Osteoblast (primary cell): Measurements from ENCODE around the gene RTP3. TPM values are rescaled to one million over a fixed set of nuclear protein-coding genes. Genes with fewer than 3 reads are reported as not detected.

ENCODE experiments used
- DNase-seq: peaks from one replicate; pipeline ENCODE4 v3.0.0; 2011; ENCODE audit warnings: low spot score, mixed read lengths; ENCODE audit not compliant: insufficient read length; ENCODE audit errors: missing footprints
- H2AFZ ChIP-seq: 2 replicates; pipeline ENCODE4 v1.6.0; 2011; ENCODE audit warnings: mild to moderate bottlenecking, low read length
- H3K27ac ChIP-seq: 2 replicates; pipeline ENCODE4 v1.5.1; 2011; ENCODE audit warnings: mild to moderate bottlenecking, low read depth, low read length, moderate library complexity
- H3K27me3 ChIP-seq: 2 replicates; pipeline ENCODE4 v1.6.0; 2012; ENCODE audit warnings: mild to moderate bottlenecking, control low read depth, inconsistent platforms, low read length, moderate library complexity; ENCODE audit not compliant: insufficient read depth
- H3K36me3 ChIP-seq: 2 replicates; pipeline ENCODE4 v1.5.1; 2011; ENCODE audit warnings: mild to moderate bottlenecking, low read length, control low read depth, moderate library complexity; ENCODE audit not compliant: insufficient read depth
- H3K4me1 ChIP-seq: 2 replicates; pipeline ENCODE4 v1.5.1; 2011; ENCODE audit warnings: mild to moderate bottlenecking, low read length, control low read depth, moderate library complexity; ENCODE audit not compliant: insufficient read depth
- H3K4me2 ChIP-seq: 2 replicates; pipeline ENCODE4 v1.6.0; 2011; ENCODE audit warnings: mild to moderate bottlenecking, low read length; ENCODE audit not compliant: insufficient read depth
- H3K4me3 ChIP-seq: fragments of 200-600 bp; sonication (generic); 3 replicates; pipeline ENCODE4 v1.5.1; 2012; ENCODE audit warnings: mild to moderate bottlenecking, low read length, inconsistent platforms; ENCODE audit not compliant: insufficient read depth
- H3K79me2 ChIP-seq: 2 replicates; pipeline ENCODE4 v1.6.0; 2012; ENCODE audit warnings: mild to moderate bottlenecking, low read length, control low read depth, inconsistent platforms; ENCODE audit not compliant: insufficient read depth
- H3K9me3 ChIP-seq: 2 replicates; pipeline ENCODE4 v1.5.1; 2011; ENCODE audit warnings: low read depth, low read length, control low read depth
- H4K20me1 ChIP-seq: 2 replicates; pipeline ENCODE4 v1.6.0; 2012; ENCODE audit warnings: mild to moderate bottlenecking, low read length, control low read depth; ENCODE audit not compliant: insufficient read depth
- CTCF ChIP-seq: IDR thresholded peaks from 2 replicates; pipeline ENCODE4 v1.5.1; 2011; ENCODE audit warnings: mild to moderate bottlenecking, low read depth, low read length, moderate library complexity; ENCODE audit errors: extremely low read depth
- total RNA-seq: library from RNA; depleted of rRNA; stranded (reverse); fragments of >200 nt; gene quantifications from 2 replicates; pipeline ENCODE4 v1.2.3, GENCODE V29; 2012

RTP3 gene
- total RNA-seq, 1 donor: not detected

- H3K4me3 ChIP-seq: no peak overlapping the region
- no peak overlapping the region for H3K27ac ChIP-seq
- H3K9me3 ChIP-seq: no peaks in the 10 kb centered on the region
- H3K36me3 ChIP-seq: no peaks in the 10 kb centered on the region
- DNase-seq: no peak
- peaks cover 24% of the 10 kb centered on the region for H3K27me3 ChIP-seq
- no peaks in the 10 kb centered on the region for H3K4me1 ChIP-seq
- no peaks in the 10 kb centered on the region for H3K79me2 ChIP-seq
- H3K4me2 ChIP-seq: no peak overlapping the region
- TF ChIP-seq CTCF: no peak
- no peaks in the 10 kb centered on the region for H4K20me1 ChIP-seq
- no peak overlapping the region for H2AFZ ChIP-seq
These were observed 44.1 kb upstream of the RTP3 start for GRCh38 chr3:46453526-46454208.

- Histone ChIP-seq H3K4me3 (no peak overlapping the region), H3K27me3 (peaks cover 26% of the 10 kb centered on the region), H3K79me2 (no peaks in the 10 kb centered on the region), H3K36me3 (no peaks in the 10 kb centered on the region), H2AFZ (no peak overlapping the region), H3K4me2 (no peak overlapping the region), H3K9me3 (no peaks in the 10 kb centered on the region), H3K4me1 (no peaks in the 10 kb centered on the region), H4K20me1 (no peaks in the 10 kb centered on the region), H3K27ac (no peak overlapping the region)
- no peak for TF ChIP-seq CTCF
- DNase-seq: no peak
These were observed 43.6 kb upstream of the RTP3 start for GRCh38 chr3:46454209-46454595.

- no peak overlapping the region for H2AFZ ChIP-seq
- no peak for TF ChIP-seq CTCF
- H4K20me1 ChIP-seq: no peaks in the 10 kb centered on the region
- no peaks in the 10 kb centered on the region for H3K79me2 ChIP-seq
- H3K4me1 ChIP-seq: no peaks in the 10 kb centered on the region
- H3K27me3 ChIP-seq: peaks cover 30% of the 10 kb centered on the region
- no peak overlapping the region for H3K4me3 ChIP-seq
- H3K4me2 ChIP-seq: no peak overlapping the region
- H3K9me3 ChIP-seq: no peaks in the 10 kb centered on the region
- H3K36me3 ChIP-seq: no peaks in the 10 kb centered on the region
- no peak overlapping the region for H3K27ac ChIP-seq
- no peak for DNase-seq
These were observed 43.2 kb upstream of the RTP3 start for GRCh38 chr3:46454606-46455005.

DNA sequence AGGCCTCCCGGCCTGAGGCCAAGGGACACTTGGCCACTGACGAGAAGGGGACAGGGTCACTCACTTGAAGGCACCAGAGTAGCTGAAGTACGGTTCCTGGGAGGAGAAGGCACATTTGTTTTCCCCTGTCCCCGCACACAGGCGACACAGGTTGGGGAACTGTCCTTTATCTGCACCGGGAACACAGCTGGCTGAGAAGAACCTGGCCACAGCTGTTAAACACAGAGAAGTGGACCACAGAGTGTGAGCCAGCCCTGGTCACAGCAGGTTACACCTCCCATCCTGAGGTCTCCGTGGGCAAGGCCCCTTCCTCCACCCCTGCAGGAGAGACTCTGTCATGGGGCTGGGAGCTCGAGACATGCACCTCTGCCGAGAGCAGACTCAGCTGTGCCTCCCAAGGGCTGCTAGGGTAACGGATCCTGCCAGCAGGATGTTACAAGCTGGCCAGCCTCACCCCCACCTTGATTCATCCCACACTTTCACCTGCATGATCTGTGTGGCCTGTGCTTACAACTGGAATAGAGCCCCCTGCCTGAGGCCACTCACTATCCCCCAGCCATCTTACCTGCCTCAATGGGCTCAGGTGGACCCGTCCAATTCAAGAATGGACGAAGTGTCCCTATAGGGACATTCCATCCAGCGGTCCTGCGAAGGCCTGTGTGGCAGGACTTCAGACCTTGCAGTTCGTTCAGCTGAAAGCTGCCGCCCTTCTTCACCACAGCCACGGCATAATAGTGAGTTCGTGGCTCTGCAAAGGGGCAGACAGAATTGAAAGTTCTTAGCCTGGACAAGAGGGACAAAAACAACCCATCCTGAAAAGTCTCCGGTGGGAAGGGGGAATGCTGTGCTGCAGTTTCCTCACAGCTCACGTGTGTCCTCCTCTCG lies 42.3 kb upstream of the RTP3 start:
- no peak overlapping the region for H3K27ac ChIP-seq
- peaks cover 32% of the 10 kb centered on the region for H3K27me3 ChIP-seq
- no peaks in the 10 kb centered on the region for H3K36me3 ChIP-seq
- no peaks in the 10 kb centered on the region for H3K9me3 ChIP-seq
- no peak for TF ChIP-seq CTCF
- DNase-seq: no peak
- H3K4me3 ChIP-seq: no peak overlapping the region
- no peak overlapping the region for H2AFZ ChIP-seq
- H4K20me1 ChIP-seq: no peaks in the 10 kb centered on the region
- no peaks in the 10 kb centered on the region for H3K79me2 ChIP-seq
- no peaks in the 10 kb centered on the region for H3K4me1 ChIP-seq
- H3K4me2 ChIP-seq: no peak overlapping the region
